GM23248 (cell line): Measurements from ENCODE around the gene ZMPSTE24.

Source experiments
- EZH2 ChIP-seq: fragments of 200-600 bp; sonication (generic); IDR thresholded peaks from 2 replicates; pipeline ENCODE4 v1.6.1; 2018; ENCODE audit warnings: antibody characterized with exemption, mild to moderate bottlenecking; ENCODE audit not compliant: insufficient read depth, poor library complexity, severe bottlenecking
- EZH2phosphoT487 ChIP-seq: fragments of 200-600 bp; sonication (generic); IDR thresholded peaks from 2 replicates; pipeline ENCODE4 v1.6.1; 2018; ENCODE audit warnings: antibody characterized with exemption, moderate library complexity, mild to moderate bottlenecking, low read depth; ENCODE audit not compliant: insufficient read depth

DNA sequence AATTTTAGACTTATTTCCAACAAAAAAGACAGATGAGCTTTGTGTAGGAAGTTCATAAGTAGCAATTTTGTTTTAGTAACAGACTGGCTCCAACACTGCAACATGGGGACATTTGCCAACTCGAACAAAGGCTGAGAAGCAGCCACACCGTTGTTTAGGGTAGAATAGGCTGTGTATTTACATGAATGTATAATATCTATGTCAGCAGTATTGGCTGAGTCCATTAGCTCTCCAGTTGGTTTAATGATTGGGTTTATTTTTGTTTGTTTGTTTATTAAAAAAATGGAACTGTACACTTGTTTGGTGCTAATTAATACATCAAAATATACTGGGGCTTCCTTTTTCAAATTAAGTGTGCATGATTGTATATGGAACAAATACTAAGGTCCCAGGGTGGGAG, 17.6 kb upstream of the ZMPSTE24 start:
- TF ChIP-seq EZH2 (no peak), EZH2phosphoT487 (no peak)
